ENCODE data around the gene SPR. TPM values are rescaled to one million over a fixed set of nuclear protein-coding genes. Genes with fewer than 3 reads are reported as not detected.
A peak's percentile ranks its signal among the peaks of the same experiment; 100 is the strongest.

Gene SPR
- total and polyA plus RNA-seq, 7 experiments from 2014 or later, result 0.24 to 2.3 (median 1.0) TPM; not detected in 2

GRCh38 chr2:72933207-72933606 is 46.0 kb downstream of the SPR start:
- Histone ChIP-seq H3K4me1 (ENCODE audit: control insufficient read depth in 2 of 2, insufficient read depth in 2 of 2, low read length in 2 of 2) (no peaks in the 10 kb centered on the region), H3K4me3 (ENCODE audit: low read length) (no peak overlapping the region), H3K36me3 (ENCODE audit: control insufficient read depth in 2 of 3, insufficient read depth in 3 of 3, low read length in 3 of 3) (no peaks in the 10 kb centered on the region), H3K9me3 (ENCODE audit: control insufficient read depth in 2 of 3, low read length in 3 of 3) (no peaks in the 10 kb centered on the region), H3K27ac (ENCODE audit: low read depth, low read length) (no peak overlapping the region), H3K27me3 (ENCODE audit: control insufficient read depth in 2 of 2, insufficient read depth in 2 of 2, low read length in 2 of 2) (no peaks in the 10 kb centered on the region)
- Mint-ChIP-seq H3K9me3 (no peaks in the 10 kb centered on the region), H3K4me3 (no peak overlapping the region), H3K36me3 (peaks cover 0 to 4% (median 0%) of the 10 kb centered on the region in 5 donors), H3K27ac (no peak overlapping the region), H3K27me3 (peaks cover 6 to 30% (median 15%) of the 10 kb centered on the region in 5 donors), H3K4me1 (peaks cover 0 to 15% (median 0%) of the 10 kb centered on the region in 7 donors)
- no peak for ATAC-seq
- intact Hi-C loops (cut with micrococcal nuclease), result no loop called here
- POLR2A ChIA-PET, result no interaction called here
- CTCF ChIA-PET, result no interaction called here
- no peak for DNase-seq

DNA sequence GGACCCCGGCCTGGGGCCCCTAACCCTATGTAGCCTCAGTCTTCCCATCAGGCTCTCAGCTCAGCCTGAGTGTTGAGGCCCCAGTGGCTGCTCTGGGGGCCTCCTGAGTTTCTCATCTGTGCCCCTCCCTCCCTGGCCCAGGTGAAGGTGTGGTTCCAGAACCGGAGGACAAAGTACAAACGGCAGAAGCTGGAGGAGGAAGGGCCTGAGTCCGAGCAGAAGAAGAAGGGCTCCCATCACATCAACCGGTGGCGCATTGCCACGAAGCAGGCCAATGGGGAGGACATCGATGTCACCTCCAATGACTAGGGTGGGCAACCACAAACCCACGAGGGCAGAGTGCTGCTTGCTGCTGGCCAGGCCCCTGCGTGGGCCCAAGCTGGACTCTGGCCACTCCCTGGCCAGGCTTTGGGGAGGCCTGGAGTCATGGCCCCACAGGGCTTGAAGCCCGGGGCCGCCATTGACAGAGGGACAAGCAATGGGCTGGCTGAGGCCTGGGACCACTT is 46.5 kb downstream of the SPR start:
- no peak overlapping the region for H3K4me3 Mint-ChIP-seq
- H3K9me3 Mint-ChIP-seq, result no peaks in the 10 kb centered on the region
- H3K27me3 ChIP-seq (ENCODE audit: control insufficient read depth in 2 of 2, insufficient read depth in 2 of 2, low read length in 2 of 2), result no peaks in the 10 kb centered on the region
- no peak overlapping the region for H3K27ac Mint-ChIP-seq
- no peaks in the 10 kb centered on the region for H3K4me1 ChIP-seq (ENCODE audit: control insufficient read depth in 2 of 2, insufficient read depth in 2 of 2, low read length in 2 of 2)
- H3K4me3 ChIP-seq (ENCODE audit: low read length), result no peak overlapping the region
- peaks cover 0 to 15% (median 0%) of the 10 kb centered on the region in 7 donors for H3K4me1 Mint-ChIP-seq
- H3K36me3 ChIP-seq (ENCODE audit: control insufficient read depth in 2 of 3, insufficient read depth in 3 of 3, low read length in 3 of 3), result no peaks in the 10 kb centered on the region
- DNase-seq (no peak), ATAC-seq (no peak)
- ChIA-PET POLR2A (no interaction called here), CTCF (no interaction called here)
- intact Hi-C loops (cut with micrococcal nuclease), result no loop called here
- H3K9me3 ChIP-seq (ENCODE audit: control insufficient read depth in 2 of 3, low read length in 3 of 3), result no peaks in the 10 kb centered on the region
- H3K27me3 Mint-ChIP-seq, result peaks cover 6 to 30% (median 15%) of the 10 kb centered on the region in 5 donors
- no peak overlapping the region for H3K27ac ChIP-seq (ENCODE audit: low read depth, low read length)
- H3K36me3 Mint-ChIP-seq, result peaks cover 0 to 4% (median 0%) of the 10 kb centered on the region in 5 donors

GRCh38 chr2:72934683-72935610 is 47.7 kb downstream of the SPR start:
- ATAC-seq, result no peak

DNA sequence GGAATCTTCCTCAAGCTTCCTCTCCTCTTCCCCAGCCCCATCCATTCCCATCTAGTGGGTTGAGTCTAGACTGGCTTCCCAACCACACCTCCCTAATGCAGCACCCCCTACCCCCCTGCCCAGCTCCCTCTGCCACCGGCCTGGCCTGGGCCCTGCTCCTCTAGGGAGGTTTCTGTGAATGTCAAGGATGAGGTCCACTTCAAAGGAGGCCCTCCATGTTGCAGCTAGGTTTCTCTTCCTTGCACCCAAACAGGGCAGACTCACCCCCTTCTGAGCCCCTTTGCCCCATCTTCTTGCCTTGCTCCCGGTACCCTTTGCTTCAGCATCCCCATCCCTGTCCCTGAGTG is 48.4 kb downstream of the SPR start:
- no peak overlapping the region for H3K27ac Mint-ChIP-seq
- no peak for DNase-seq
- Histone ChIP-seq H3K36me3 (ENCODE audit: control insufficient read depth in 2 of 3, insufficient read depth in 3 of 3, low read length in 3 of 3) (no peaks in the 10 kb centered on the region), H3K4me3 (ENCODE audit: low read length) (no peak overlapping the region), H3K27ac (ENCODE audit: low read depth, low read length) (no peak overlapping the region), H3K27me3 (ENCODE audit: control insufficient read depth in 2 of 2, insufficient read depth in 2 of 2, low read length in 2 of 2) (no peaks in the 10 kb centered on the region), H3K9me3 (ENCODE audit: control insufficient read depth in 2 of 3, low read length in 3 of 3) (no peaks in the 10 kb centered on the region), H3K4me1 (ENCODE audit: control insufficient read depth in 2 of 2, insufficient read depth in 2 of 2, low read length in 2 of 2) (no peaks in the 10 kb centered on the region)
- ChIA-PET CTCF (interaction anchor here (0.6 kb wide), 1 partner anchor 18 kb away, joined by 3 read pairs; no protein-coding TSS in a partner anchor), POLR2A (no interaction called here)
- intact Hi-C loops (cut with micrococcal nuclease), result no loop called here
- ATAC-seq, result no peak
- peaks cover 0 to 4% (median 0%) of the 10 kb centered on the region in 5 donors for H3K36me3 Mint-ChIP-seq
- H3K27me3 Mint-ChIP-seq, result peaks cover 6 to 30% (median 15%) of the 10 kb centered on the region in 5 donors
- H3K9me3 Mint-ChIP-seq, result no peaks in the 10 kb centered on the region
- H3K4me3 Mint-ChIP-seq, result no peak overlapping the region
- H3K4me1 Mint-ChIP-seq, result peaks cover 0 to 15% (median 0%) of the 10 kb centered on the region in 7 donors

More at GRCh38 chr2:72934683-72935610, 47.7 kb downstream of the SPR start:
- Mint-ChIP-seq H3K27ac (no peak overlapping the region), H3K4me1 (peaks cover 0 to 15% (median 0%) of the 10 kb centered on the region in 7 donors), H3K9me3 (no peaks in the 10 kb centered on the region), H3K4me3 (no peak overlapping the region), H3K27me3 (peaks cover 6 to 30% (median 15%) of the 10 kb centered on the region in 5 donors), H3K36me3 (peaks cover 0 to 4% (median 0%) of the 10 kb centered on the region in 5 donors)
- ChIA-PET CTCF (interaction anchor here (0.6 kb wide), 1 partner anchor 19 kb away, joined by 3 read pairs; no protein-coding TSS in a partner anchor), POLR2A (no interaction called here)
- Histone ChIP-seq H3K27me3 (ENCODE audit: control insufficient read depth in 2 of 2, insufficient read depth in 2 of 2, low read length in 2 of 2) (no peaks in the 10 kb centered on the region), H3K36me3 (ENCODE audit: control insufficient read depth in 2 of 3, insufficient read depth in 3 of 3, low read length in 3 of 3) (no peaks in the 10 kb centered on the region), H3K27ac (ENCODE audit: low read depth, low read length) (no peak overlapping the region), H3K4me3 (ENCODE audit: low read length) (no peak overlapping the region), H3K9me3 (ENCODE audit: control insufficient read depth in 2 of 3, low read length in 3 of 3) (no peaks in the 10 kb centered on the region), H3K4me1 (ENCODE audit: control insufficient read depth in 2 of 2, insufficient read depth in 2 of 2, low read length in 2 of 2) (no peaks in the 10 kb centered on the region)
- intact Hi-C loops (cut with micrococcal nuclease), result no loop called here
- no peak for DNase-seq

- Mint-ChIP-seq H3K9me3 (no peaks in the 10 kb centered on the region), H3K36me3 (peaks cover 0 to 4% (median 0%) of the 10 kb centered on the region in 5 donors), H3K27me3 (peaks cover 6 to 25% (median 15%) of the 10 kb centered on the region in 5 donors), H3K4me3 (no peak overlapping the region), H3K27ac (no peak overlapping the region), H3K4me1 (peaks cover 0 to 14% (median 0%) of the 10 kb centered on the region in 7 donors)
- Histone ChIP-seq H3K9me3 (ENCODE audit: control insufficient read depth in 2 of 3, low read length in 3 of 3) (no peaks in the 10 kb centered on the region), H3K27ac (ENCODE audit: low read depth, low read length) (no peak overlapping the region), H3K36me3 (ENCODE audit: control insufficient read depth in 2 of 3, insufficient read depth in 3 of 3, low read length in 3 of 3) (no peaks in the 10 kb centered on the region), H3K4me3 (ENCODE audit: low read length) (no peak overlapping the region), H3K4me1 (ENCODE audit: control insufficient read depth in 2 of 2, insufficient read depth in 2 of 2, low read length in 2 of 2) (no peaks in the 10 kb centered on the region), H3K27me3 (ENCODE audit: control insufficient read depth in 2 of 2, insufficient read depth in 2 of 2, low read length in 2 of 2) (no peaks in the 10 kb centered on the region)
- intact Hi-C loops (cut with micrococcal nuclease), result no loop called here
- ATAC-seq (no peak), DNase-seq (no peak)
- ChIA-PET CTCF (no interaction called here), POLR2A (no interaction called here)
These were observed 49.6 kb downstream of the SPR start for GRCh38 chr2:72936660-72937355.

DNA sequence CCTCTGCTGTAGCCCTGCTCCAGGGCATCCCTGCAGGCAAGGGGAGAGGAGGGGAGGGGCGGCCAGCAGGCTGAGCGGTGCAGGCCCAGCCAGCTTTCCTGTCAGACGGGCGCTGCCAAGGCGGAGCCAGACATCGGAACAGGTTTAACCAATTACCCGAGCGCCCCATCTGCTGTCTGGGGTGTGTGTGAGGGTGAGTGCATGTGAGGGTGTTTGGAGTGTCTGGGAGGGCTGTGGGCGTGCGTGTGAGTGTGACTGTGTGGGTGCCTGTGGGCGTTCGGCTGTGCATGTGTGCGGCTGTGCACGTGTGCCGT is 50.1 kb downstream of the SPR start:
- Mint-ChIP-seq H3K27ac (no peak overlapping the region), H3K4me1 (peaks cover 0 to 9% (median 0%) of the 10 kb centered on the region in 7 donors), H3K36me3 (peaks cover 0 to 4% (median 0%) of the 10 kb centered on the region in 5 donors), H3K4me3 (no peak overlapping the region), H3K27me3 (peaks cover 6 to 25% (median 15%) of the 10 kb centered on the region in 5 donors), H3K9me3 (no peaks in the 10 kb centered on the region)
- Histone ChIP-seq H3K27me3 (ENCODE audit: control insufficient read depth in 2 of 2, insufficient read depth in 2 of 2, low read length in 2 of 2) (no peaks in the 10 kb centered on the region), H3K27ac (ENCODE audit: low read depth, low read length) (no peak overlapping the region), H3K4me1 (ENCODE audit: control insufficient read depth in 2 of 2, insufficient read depth in 2 of 2, low read length in 2 of 2) (no peaks in the 10 kb centered on the region), H3K4me3 (ENCODE audit: low read length) (no peak overlapping the region), H3K36me3 (ENCODE audit: control insufficient read depth in 2 of 3, insufficient read depth in 3 of 3, low read length in 3 of 3) (no peaks in the 10 kb centered on the region), H3K9me3 (ENCODE audit: control insufficient read depth in 2 of 3, low read length in 3 of 3) (no peaks in the 10 kb centered on the region)
- POLR2A ChIA-PET, result no interaction called here
- peak; percentile 15 for ATAC-seq
- CTCF ChIA-PET, result no interaction called here
- DNase-seq, result no peak
- intact Hi-C loops (cut with micrococcal nuclease), result no loop called here
